GM13976 (cell line): ENCODE results near the gene TTLL5.

ENCODE experiments used
- DNase-seq: peaks from one replicate; pipeline ENCODE4 v3.0.0; 2012; ENCODE audit warnings: low spot score
- in situ Hi-C: fragments of 300-500 bp; cut with MboI; formaldehyde crosslinking; loops from one replicate; pipeline ENCODE4 v1.12.0; 2022; ENCODE audit warnings: low sequenced_read_pairs, mixed read lengths, inconsistent platforms; ENCODE audit not compliant: unreplicated experiment
- TF ChIP-seq, protein P1 (sequence below): IDR thresholded peaks from 2 replicates; pipeline ENCODE4 v1.5.1; 2012; ENCODE audit warnings: borderline replicate concordance, mild to moderate bottlenecking; ENCODE audit not compliant: insufficient read depth; ENCODE audit errors: extremely low read depth, missing control alignments, control extremely low read depth

Gene TTLL5

DNA sequence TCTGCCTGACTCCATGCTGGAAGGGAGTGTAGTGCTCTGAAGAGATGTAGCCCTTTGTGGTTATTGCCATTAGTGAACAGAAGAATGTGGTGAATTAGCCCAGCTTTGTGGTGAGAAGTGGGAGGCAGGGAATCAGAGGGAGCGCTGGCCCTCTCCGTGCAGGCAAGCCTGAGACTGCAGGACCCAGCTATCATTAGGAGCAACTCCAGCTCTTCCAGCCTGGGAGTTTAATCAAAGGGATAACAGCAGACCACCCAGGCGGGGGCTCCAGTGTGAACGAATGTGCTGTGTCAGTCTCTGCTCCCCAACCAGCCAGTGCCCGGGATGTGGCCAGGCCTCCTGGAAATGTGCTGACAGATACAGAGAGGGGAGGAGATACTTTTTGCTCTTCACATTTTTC lies 142.7 kb downstream of the TTLL5 start:
- in situ Hi-C loops, result no loop called here
- DNase-seq, result no peak
- TF ChIP-seq, protein P1, sequence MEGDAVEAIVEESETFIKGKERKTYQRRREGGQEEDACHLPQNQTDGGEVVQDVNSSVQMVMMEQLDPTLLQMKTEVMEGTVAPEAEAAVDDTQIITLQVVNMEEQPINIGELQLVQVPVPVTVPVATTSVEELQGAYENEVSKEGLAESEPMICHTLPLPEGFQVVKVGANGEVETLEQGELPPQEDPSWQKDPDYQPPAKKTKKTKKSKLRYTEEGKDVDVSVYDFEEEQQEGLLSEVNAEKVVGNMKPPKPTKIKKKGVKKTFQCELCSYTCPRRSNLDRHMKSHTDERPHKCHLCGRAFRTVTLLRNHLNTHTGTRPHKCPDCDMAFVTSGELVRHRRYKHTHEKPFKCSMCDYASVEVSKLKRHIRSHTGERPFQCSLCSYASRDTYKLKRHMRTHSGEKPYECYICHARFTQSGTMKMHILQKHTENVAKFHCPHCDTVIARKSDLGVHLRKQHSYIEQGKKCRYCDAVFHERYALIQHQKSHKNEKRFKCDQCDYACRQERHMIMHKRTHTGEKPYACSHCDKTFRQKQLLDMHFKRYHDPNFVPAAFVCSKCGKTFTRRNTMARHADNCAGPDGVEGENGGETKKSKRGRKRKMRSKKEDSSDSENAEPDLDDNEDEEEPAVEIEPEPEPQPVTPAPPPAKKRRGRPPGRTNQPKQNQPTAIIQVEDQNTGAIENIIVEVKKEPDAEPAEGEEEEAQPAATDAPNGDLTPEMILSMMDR, result no peak

DNA sequence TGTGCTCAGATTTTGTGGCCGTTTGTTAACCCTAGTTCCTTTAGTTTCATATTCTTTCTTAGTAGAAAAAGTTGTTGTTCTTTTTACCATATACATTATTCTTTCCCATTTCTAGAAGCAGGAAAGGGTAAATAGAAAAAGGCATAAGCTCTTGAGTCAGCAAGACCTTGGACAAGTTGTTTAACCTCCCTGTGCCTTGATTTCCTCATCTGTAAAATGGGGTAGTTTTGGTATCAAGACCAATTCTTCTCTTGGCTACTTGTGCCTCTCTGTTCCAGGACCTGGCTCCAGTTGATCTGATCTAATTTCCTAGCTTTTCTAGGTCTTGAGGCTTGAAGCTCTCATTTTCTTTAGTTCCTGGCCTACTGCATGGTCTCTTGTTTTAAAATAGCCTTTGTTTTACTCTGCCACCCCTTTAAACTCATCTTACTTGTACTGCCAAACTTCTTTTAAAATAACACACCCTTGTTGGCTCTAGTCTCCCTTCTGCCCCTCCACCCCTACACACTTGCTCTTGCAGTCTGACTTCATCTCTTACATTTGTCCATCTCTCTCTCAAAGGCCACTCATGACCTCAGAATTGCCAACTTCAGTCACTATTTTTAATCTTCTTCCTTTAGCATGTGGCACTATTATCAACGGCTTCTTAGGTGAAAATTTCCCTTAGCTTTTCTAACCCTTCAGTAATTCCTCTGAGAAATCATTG lies 143.7 kb downstream of the TTLL5 start:
- DNase-seq, result no peak
- in situ Hi-C loops, result no loop called here
- TF ChIP-seq, protein P1, result no peak

GRCh38 chr14:75805646-75806045 lies 144.6 kb downstream of the TTLL5 start:
- TF ChIP-seq, protein P1, result no peak
- in situ Hi-C loops, result no loop called here
- no peak for DNase-seq

DNA sequence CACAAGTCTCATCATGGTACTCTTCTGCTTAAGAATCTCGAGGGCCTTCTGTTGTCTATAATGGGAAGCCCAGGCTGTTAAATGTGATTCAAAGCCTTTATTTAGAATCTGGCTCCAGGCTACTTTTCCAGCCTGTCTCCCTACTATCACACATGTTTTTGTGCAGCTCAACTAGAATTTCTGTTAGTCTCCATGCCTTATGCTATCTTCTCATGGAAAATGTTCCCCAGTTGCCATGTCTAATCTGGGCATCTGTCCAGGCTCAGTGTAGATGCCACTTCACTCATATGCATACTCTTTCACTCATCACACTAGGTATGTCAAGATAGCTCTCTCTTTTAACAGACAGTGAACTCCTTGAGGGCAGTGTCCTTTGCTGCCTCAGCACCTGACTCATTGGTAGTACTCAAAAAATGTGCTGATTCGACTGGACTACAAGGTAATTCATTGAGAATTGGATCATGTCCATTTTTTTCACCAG lies 145.3 kb downstream of the TTLL5 start:
- in situ Hi-C loops, result no loop called here
- TF ChIP-seq, protein P1, result no peak
- no peak for DNase-seq

DNA sequence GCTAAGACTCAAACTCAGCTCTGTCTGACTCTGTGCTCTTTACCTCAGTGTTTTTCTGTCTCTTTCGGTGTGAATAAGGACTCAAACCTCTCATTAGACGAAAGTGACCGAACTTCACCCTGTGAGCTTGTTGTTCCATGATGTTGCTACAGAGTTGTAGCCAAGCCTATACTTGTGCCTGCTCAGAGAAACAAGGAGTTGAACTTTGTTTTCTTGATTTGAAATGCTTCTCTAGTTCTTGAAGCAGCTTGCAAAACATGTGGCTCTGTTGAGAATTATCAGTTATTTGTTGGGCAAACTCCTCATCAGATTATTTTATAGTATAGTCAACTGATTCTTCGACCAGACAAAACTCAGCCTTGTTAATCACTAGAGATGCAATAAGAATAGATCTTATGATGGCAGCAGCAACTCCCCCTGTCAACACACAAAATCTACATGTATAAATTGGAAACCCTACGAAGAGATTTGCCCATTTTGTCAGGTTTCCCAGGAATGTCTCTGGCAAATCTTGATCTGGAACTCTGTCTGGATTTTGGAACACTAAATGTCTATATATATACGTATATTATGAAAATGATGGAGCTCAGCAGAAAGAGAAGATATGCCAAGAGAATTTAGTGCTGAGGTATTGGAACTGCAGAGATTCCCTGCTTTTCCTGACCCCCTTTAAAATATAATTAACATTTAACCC lies 146.8 kb downstream of the TTLL5 start:
- in situ Hi-C loops, result no loop called here
- DNase-seq, result no peak
- TF ChIP-seq, protein P1, result no peak

- no peak for DNase-seq
- TF ChIP-seq, protein P1, result no peak
- in situ Hi-C loops, result no loop called here
These were observed 150.2 kb downstream of the TTLL5 start for GRCh38 chr14:75811136-75811829.
